H54 (cell line): Measurements from ENCODE around the gene KPNB1.

Experiments used
- DNase-seq: peaks from one replicate; pipeline ENCODE4 v3.0.0; 2011; ENCODE audit warnings: low spot score, mixed read lengths; ENCODE audit not compliant: insufficient read length
- FAIRE-seq: peaks from 3 replicates; lab custom pipeline; 2011; peaks lifted over from hg19 to GRCh38; lab: Jason Lieb, UNC
- POLR2A ChIP-seq: IDR thresholded peaks from 2 replicates; pipeline ENCODE4 v1.6.1; 2011; ENCODE audit warnings: low read depth, mild to moderate bottlenecking, low read length

Gene KPNB1

DNA sequence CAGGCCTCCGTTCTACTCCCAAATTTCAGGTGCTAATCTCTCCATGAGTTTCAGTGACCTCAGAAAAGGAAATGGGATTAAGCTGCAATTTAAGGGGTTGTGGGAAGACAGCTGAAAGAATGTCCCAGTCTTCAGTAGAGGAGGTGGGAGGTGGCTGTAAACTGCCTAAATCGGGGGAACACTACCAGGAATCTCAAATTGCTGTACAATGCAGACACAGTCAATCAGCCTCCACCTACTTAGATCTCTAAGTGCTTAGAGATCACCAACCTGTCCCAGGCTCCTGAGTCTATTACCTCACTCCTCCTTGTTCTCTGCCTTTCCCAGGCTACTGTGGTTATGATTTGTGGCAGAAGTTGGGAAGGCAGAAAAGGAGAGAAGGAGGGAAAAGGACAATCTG is 75.0 kb downstream of the KPNB1 start:
- no peak for FAIRE-seq
- TF ChIP-seq POLR2A, result no peak
- no peak for DNase-seq

DNA sequence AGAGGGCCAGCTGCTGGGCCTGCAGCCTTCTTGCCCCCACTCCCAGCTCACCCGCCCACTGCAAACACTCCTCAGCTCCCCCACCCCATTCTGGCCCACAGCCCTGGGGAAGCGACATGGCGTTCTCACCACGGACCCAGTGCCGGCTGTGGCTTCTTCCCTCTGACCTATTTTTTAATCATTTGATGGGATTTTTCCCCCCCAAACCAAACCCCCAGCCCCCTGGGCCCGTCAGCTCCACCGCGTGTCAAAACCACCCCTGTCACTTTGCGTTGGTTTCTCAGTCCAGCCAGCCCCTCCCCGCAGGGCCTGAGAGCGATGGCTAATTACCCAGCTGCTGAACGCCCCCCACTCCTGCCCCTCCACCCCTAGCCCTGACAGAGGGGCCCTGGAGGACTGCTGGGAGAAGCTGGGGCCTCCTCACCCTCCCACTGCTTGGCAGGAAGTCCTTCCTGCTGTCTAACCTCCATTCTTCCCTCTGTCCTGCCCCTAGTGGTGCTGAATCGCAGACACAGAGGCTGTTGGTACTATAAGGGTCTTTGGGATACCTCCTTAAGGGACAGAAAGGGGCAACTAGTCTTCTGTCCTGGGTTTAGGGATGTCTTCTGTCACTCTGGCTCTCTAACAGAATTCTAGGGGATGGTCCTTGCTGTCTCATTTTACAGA is 75.9 kb downstream of the KPNB1 start:
- DNase-seq (no peak), FAIRE-seq (no peak)
- no peak for TF ChIP-seq POLR2A

DNA sequence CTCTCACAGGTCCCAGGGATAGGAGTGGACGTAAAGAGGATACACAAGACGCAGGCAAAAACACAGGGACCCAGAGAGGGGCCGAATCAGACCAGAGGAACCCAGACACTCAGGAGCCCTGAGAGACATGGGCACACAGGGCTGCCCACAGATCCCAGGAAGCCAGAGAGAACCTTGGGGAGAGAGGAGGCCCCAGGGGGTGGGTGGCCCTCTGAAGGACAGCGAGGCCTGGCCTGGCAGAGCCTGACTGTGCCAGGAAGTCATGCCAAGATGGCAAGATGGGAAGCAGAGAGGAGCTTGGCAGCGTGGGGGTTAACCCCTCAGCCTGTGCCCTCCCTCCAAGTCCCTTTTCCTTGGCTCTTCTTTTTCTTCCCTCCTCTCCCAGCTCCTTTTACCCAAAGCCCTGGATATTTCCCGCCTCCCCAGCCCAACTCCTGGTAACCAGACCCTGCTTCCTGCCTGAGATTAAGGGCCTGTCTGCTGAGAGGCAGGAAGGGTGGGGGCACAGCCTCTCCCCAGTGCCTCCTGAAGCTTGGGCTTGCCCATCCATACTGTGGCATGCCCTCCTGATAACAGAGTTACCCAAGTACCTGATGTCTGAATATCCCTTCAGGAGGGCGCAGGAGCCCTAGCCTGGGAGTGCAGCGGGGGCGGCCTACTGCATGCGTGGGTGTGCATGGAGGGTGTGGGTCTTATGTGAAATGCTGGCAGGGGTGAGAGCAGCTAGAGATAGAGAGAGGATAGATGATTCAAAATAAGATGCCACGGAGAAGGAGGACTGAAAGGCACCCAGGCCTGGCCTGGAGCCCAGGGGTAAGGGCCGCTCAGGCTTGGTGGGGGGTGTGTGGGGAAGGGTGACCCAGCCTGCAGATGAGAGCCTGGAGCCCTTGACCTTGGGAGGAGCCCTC is 77.3 kb downstream of the KPNB1 start:
- no peak for FAIRE-seq
- no peak for TF ChIP-seq POLR2A
- DNase-seq, result no peak

DNA sequence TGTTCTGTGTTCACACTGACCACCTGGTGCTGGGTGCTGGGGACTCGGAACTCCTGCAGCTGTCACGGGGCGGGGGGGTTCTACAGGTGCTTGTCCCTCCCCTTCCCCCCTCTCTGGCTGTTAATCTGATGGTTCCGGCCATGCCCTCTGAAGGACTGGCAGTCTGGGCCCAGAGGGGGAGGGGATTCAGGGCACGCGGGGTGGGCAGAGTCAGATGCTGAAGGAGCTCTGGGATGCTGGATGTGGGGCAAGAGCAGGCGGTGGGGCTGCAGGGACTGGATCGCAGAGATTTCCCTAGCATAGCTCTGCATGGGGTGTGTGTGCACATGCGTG is 78.0 kb downstream of the KPNB1 start:
- no peak for TF ChIP-seq POLR2A

DNA sequence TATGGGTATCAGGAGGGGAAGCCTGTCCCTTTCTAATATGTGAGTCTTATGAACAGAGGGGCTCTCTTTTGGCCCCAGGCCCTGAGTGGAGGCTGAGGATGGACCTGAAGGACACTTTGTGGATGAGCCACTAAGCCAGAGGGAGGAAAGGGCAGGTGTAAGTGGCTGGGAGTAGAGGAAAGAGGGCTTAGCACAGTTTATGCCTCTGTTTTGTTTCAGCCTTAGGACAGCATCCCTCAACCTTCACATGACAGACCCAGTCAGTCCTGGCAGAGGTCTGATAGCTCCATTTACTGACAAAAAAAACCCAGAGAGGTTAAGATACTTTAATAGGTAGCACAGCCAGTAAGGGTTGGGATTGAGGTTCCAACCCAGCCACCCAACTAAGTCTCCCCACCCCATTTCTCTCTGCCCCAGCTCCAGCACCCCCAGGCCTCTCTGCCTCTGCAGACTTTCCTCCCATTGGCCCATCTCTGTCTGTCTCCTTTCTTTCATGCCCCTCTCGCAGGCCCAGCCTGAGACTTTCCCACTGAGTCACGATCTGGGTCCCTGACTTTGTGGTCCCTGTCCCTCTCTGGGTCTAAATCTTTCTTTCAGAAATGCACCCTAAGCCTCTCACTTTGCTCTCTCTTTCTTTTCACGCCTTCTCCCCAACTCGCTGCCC is 78.6 kb downstream of the KPNB1 start:
- no peak for FAIRE-seq
- no peak for TF ChIP-seq POLR2A
- no peak for DNase-seq

More for the DNA sequence above, 78.0 kb downstream of the KPNB1 start:
- FAIRE-seq, result no peak
- no peak for DNase-seq

DNA sequence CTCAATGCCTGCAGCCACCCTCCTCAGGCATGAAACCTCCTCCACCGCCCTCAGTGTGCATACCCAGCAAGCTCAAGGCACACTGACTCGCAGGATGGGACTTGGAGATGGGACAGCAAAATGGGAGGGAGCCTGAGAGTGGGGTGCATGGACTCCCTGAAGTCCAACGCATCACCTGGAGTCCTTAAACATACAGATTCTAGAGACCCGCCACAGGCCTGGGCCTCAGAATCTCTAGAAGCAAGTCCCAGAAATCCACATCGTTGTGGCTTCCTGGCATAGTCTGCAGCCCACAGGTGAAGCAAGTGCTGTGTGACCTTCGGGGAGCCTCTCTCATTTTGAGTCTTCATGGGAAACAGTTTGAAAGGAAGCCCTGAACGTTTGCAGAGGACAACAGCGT is 79.8 kb downstream of the KPNB1 start:
- FAIRE-seq (no peak), DNase-seq (no peak)
- TF ChIP-seq POLR2A, result no peak

GRCh38 chr17:47730681-47731080 is 81.0 kb downstream of the KPNB1 start:
- DNase-seq, result no peak
- TF ChIP-seq POLR2A, result no peak
- FAIRE-seq, result no peak

GRCh38 chr17:47731396-47731795 is 81.7 kb downstream of the KPNB1 start:
- FAIRE-seq (no peak), DNase-seq (no peak)
- no peak for TF ChIP-seq POLR2A

DNA sequence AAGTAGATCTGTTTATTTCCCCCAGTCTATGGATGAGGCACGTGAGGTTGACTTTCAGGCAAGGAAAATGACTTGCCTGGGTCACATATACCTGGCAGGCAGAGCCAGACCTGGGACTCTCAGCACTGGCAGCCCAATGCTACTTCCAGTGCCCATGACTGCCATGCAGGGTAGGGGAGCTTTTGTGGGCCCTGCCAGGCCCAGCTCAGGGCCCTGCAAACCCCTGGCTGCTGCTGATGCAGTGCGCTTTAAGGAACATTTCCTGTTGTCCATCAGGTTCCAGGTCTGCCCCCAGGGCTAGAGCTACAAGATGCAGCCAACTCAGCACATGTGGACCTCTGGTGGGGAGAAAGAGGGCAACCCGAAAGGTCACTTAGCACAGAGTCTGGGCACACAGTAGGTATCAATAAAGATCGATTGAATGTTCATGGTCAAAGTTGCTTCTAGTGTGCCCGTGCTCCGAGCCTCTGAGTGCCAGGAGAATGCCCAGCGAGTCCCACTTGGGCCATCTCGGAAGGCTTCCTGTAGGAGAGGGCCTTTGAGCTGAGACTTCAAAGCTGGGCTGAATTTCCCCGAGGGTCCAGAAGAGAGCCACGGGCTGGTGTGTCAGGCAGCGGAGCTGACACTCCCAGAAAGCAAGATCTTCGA is 82.8 kb downstream of the KPNB1 start:
- DNase-seq (no peak), FAIRE-seq (no peak)
- TF ChIP-seq POLR2A, result no peak

- no peak for TF ChIP-seq POLR2A
- FAIRE-seq (no peak), DNase-seq (no peak)
Observed at GRCh38 chr17:47733047-47733673, 83.4 kb downstream of the KPNB1 start, which contains the start of gene TBX21. TSS of gene TBX21 (plus strand) at chr17:47733236. CDS start at chr17:47733455, 219 bp downstream.

- TF ChIP-seq POLR2A, result no peak
- FAIRE-seq, result no peak
- DNase-seq, result no peak
Observed at GRCh38 chr17:47733674-47734410, 84.1 kb downstream of the KPNB1 start.

GRCh38 chr17:47735139-47735464 is 85.4 kb downstream of the KPNB1 start:
- no peak for FAIRE-seq

More at GRCh38 chr17:47735139-47735464, 85.4 kb downstream of the KPNB1 start:
- no peak for TF ChIP-seq POLR2A
- no peak for DNase-seq
